ENCODE data around the gene PLAC8L1. TPM values are rescaled to one million over a fixed set of nuclear protein-coding genes. Genes with fewer than 3 reads are reported as not detected.

Gene PLAC8L1
- total RNA-seq, 1 donor from 2014 or later: 4.2 TPM

- Mint-ChIP-seq H3K4me3 (no peak overlapping the region), H3K4me1 (peaks cover 3% of the 10 kb centered on the region), H3K27ac (no peak overlapping the region), H3K36me3 (no peaks in the 10 kb centered on the region), H3K9me3 (no peaks in the 10 kb centered on the region), H3K27me3 (ENCODE audit: low read depth) (no peaks in the 10 kb centered on the region)
- no peak for TF ChIP-seq CTCF (IDR thresholded peaks at IDR 0.05; ENCODE audit: unreplicated experiment)
- DNase-seq (ENCODE audit: low spot score in 2 of 2, unreplicated experiment in 2 of 2): no peak
Measured at GRCh38 chr5:146091881-146092280, 13.5 kb downstream of the PLAC8L1 start.

GRCh38 chr5:146089287-146089686 lies 16.1 kb downstream of the PLAC8L1 start:
- Mint-ChIP-seq H3K36me3 (no peaks in the 10 kb centered on the region), H3K4me3 (no peak overlapping the region), H3K27me3 (ENCODE audit: low read depth) (no peaks in the 10 kb centered on the region), H3K27ac (no peak overlapping the region), H3K9me3 (no peaks in the 10 kb centered on the region), H3K4me1 (peaks cover 3% of the 10 kb centered on the region)
- TF ChIP-seq CTCF (IDR thresholded peaks at IDR 0.05; ENCODE audit: unreplicated experiment): no peak
- no peak for DNase-seq (ENCODE audit: low spot score in 2 of 2, unreplicated experiment in 2 of 2)

GRCh38 chr5:146088098-146088497 lies 17.3 kb downstream of the PLAC8L1 start:
- DNase-seq (ENCODE audit: low spot score in 2 of 2, unreplicated experiment in 2 of 2): no peak
- Mint-ChIP-seq H3K36me3 (no peaks in the 10 kb centered on the region), H3K4me3 (no peak overlapping the region), H3K9me3 (no peaks in the 10 kb centered on the region), H3K4me1 (peaks cover 3% of the 10 kb centered on the region), H3K27ac (no peak overlapping the region), H3K27me3 (ENCODE audit: low read depth) (no peaks in the 10 kb centered on the region)
- no peak for TF ChIP-seq CTCF (IDR thresholded peaks at IDR 0.05; ENCODE audit: unreplicated experiment)

- no peak overlapping the region for H3K4me3 Mint-ChIP-seq
- H3K4me1 Mint-ChIP-seq: peaks cover 11% of the 10 kb centered on the region
- no peak for DNase-seq (ENCODE audit: low spot score in 2 of 2, unreplicated experiment in 2 of 2)
- H3K27ac Mint-ChIP-seq: no peak overlapping the region
- no peaks in the 10 kb centered on the region for H3K36me3 Mint-ChIP-seq
- peaks cover 5% of the 10 kb centered on the region for H3K27me3 Mint-ChIP-seq (ENCODE audit: low read depth)
- no peaks in the 10 kb centered on the region for H3K9me3 Mint-ChIP-seq
- TF ChIP-seq CTCF (IDR thresholded peaks at IDR 0.05; ENCODE audit: unreplicated experiment): no peak
Measured at GRCh38 chr5:146084376-146084775, 21.0 kb downstream of the PLAC8L1 start.

- H3K36me3 Mint-ChIP-seq: no peaks in the 10 kb centered on the region
- DNase-seq (ENCODE audit: low spot score in 2 of 2, unreplicated experiment in 2 of 2): no peak
- peaks cover 11% of the 10 kb centered on the region for H3K27me3 Mint-ChIP-seq (ENCODE audit: low read depth)
- H3K9me3 Mint-ChIP-seq: no peaks in the 10 kb centered on the region
- no peak overlapping the region for H3K4me3 Mint-ChIP-seq
- no peak for TF ChIP-seq CTCF (IDR thresholded peaks at IDR 0.05; ENCODE audit: unreplicated experiment)
- H3K4me1 Mint-ChIP-seq: peaks cover 11% of the 10 kb centered on the region
- H3K27ac Mint-ChIP-seq: no peak overlapping the region
Measured at GRCh38 chr5:146082798-146083197, 22.6 kb downstream of the PLAC8L1 start.

- H3K4me1 Mint-ChIP-seq: peaks cover 12% of the 10 kb centered on the region
- H3K27ac Mint-ChIP-seq: peak overlapping the region; percentile 5
- peaks cover 17% of the 10 kb centered on the region for H3K27me3 Mint-ChIP-seq (ENCODE audit: low read depth)
- TF ChIP-seq CTCF (IDR thresholded peaks at IDR 0.05; ENCODE audit: unreplicated experiment): no peak
- H3K36me3 Mint-ChIP-seq: no peaks in the 10 kb centered on the region
- DNase-seq (ENCODE audit: low spot score in 2 of 2, unreplicated experiment in 2 of 2): no peak
- no peaks in the 10 kb centered on the region for H3K9me3 Mint-ChIP-seq
- H3K4me3 Mint-ChIP-seq: no peak overlapping the region
Measured at GRCh38 chr5:146081556-146081955, 23.8 kb downstream of the PLAC8L1 start.

Data from mesothelial cell of epicardium (in vitro differentiated cells).